ENCODE data around the gene RPL36A.

RPL36A gene

GRCh38 chrX:101365301-101365795 lies 25.5 kb upstream of the RPL36A start:
- H3K9ac ChIP-seq (ENCODE audit: low read length), result no peak overlapping the region
- H3K79me2 ChIP-seq (ENCODE audit: insufficient read depth, low read length), result no peaks in the 10 kb centered on the region
- H3F3A ChIP-seq (ENCODE audit: insufficient read depth), result no peaks in the 10 kb centered on the region
- H4K20me1 ChIP-seq (ENCODE audit: low read depth, low read length), result no peaks in the 10 kb centered on the region
- no peaks in the 10 kb centered on the region for H3K9me2 ChIP-seq (replicated peaks; ENCODE audit: insufficient read depth, low read length)
- H2AFZ ChIP-seq (ENCODE audit: low read depth, low read length, severe bottlenecking), result no peak overlapping the region
- H3K4me3 ChIP-seq (ENCODE audit: insufficient read depth, low read length, poor library complexity, severe bottlenecking), result no peak overlapping the region
- no peaks in the 10 kb centered on the region for H3K9me3 ChIP-seq (ENCODE audit: insufficient read depth, low read length)
- no peaks in the 10 kb centered on the region; the same call in 1 of the 2 replicates for H3K36me3 ChIP-seq (ENCODE audit: low read length)
- no peak for TF ChIP-seq CTCF (IDR thresholded peaks at IDR 0.05; ENCODE audit: insufficient read depth, low read length, poor library complexity, severe bottlenecking)
- no peak for TF ChIP-seq EZH2phosphoT487 (conservative IDR thresholded peaks at IDR 0.05; ENCODE audit: low read length)
- H3K27ac ChIP-seq (ENCODE audit: low read depth, low read length), result no peak overlapping the region
- no peaks in the 10 kb centered on the region for H3K27me3 ChIP-seq (ENCODE audit: low read length)
- H3K4me2 ChIP-seq (ENCODE audit: low read depth, low read length, poor library complexity, severe bottlenecking), result no peak overlapping the region

DNA sequence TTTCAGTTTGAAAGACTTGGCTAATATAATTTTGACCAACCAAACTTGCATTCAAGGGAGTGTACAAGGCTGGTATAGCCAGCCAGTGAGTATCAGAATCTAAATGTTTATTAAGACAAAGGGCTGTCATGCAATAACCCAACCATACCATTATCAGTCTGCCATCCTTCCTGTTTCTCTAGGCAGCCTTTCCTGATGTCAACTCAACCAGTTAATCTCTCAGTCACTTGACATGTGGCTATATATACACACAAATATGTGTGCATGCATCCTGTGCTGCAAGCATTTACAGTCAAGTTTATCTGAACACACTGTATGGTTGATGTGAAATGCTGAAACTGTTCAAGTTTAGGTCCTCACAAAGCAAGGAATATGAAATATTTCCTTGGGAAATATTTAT lies 22.0 kb upstream of the RPL36A start:
- no peaks in the 10 kb centered on the region for H4K20me1 ChIP-seq (ENCODE audit: low read depth, low read length)
- H3F3A ChIP-seq (ENCODE audit: insufficient read depth), result no peaks in the 10 kb centered on the region
- TF ChIP-seq EZH2phosphoT487 (conservative IDR thresholded peaks at IDR 0.05; ENCODE audit: low read length) (no peak), CTCF (IDR thresholded peaks at IDR 0.05; ENCODE audit: insufficient read depth, low read length, poor library complexity, severe bottlenecking) (no peak)
- H3K36me3 ChIP-seq (ENCODE audit: low read length), result peaks cover 3% of the 10 kb centered on the region; the same call in 1 of the 2 replicates
- H3K9me3 ChIP-seq (ENCODE audit: insufficient read depth, low read length), result no peaks in the 10 kb centered on the region
- H3K9ac ChIP-seq (ENCODE audit: low read length), result no peak overlapping the region
- H3K4me2 ChIP-seq (ENCODE audit: low read depth, low read length, poor library complexity, severe bottlenecking), result no peak overlapping the region
- no peaks in the 10 kb centered on the region for H3K79me2 ChIP-seq (ENCODE audit: insufficient read depth, low read length)
- no peak overlapping the region for H3K27ac ChIP-seq (ENCODE audit: low read depth, low read length)
- H3K27me3 ChIP-seq (ENCODE audit: low read length), result no peaks in the 10 kb centered on the region
- H2AFZ ChIP-seq (ENCODE audit: low read depth, low read length, severe bottlenecking), result no peak overlapping the region
- H3K9me2 ChIP-seq (replicated peaks; ENCODE audit: insufficient read depth, low read length), result no peaks in the 10 kb centered on the region
- H3K4me3 ChIP-seq (ENCODE audit: insufficient read depth, low read length, poor library complexity, severe bottlenecking), result no peak overlapping the region

GRCh38 chrX:101369687-101370086 lies 21.1 kb upstream of the RPL36A start:
- H3K4me2 ChIP-seq (ENCODE audit: low read depth, low read length, poor library complexity, severe bottlenecking), result no peak overlapping the region
- H3K9ac ChIP-seq (ENCODE audit: low read length), result no peak overlapping the region
- no peaks in the 10 kb centered on the region for H3K79me2 ChIP-seq (ENCODE audit: insufficient read depth, low read length)
- H3K9me3 ChIP-seq (ENCODE audit: insufficient read depth, low read length), result no peaks in the 10 kb centered on the region
- peaks cover 8% of the 10 kb centered on the region; the same call in 1 of the 2 replicates for H3K36me3 ChIP-seq (ENCODE audit: low read length)
- no peak overlapping the region for H2AFZ ChIP-seq (ENCODE audit: low read depth, low read length, severe bottlenecking)
- no peaks in the 10 kb centered on the region for H3F3A ChIP-seq (ENCODE audit: insufficient read depth)
- H4K20me1 ChIP-seq (ENCODE audit: low read depth, low read length), result no peaks in the 10 kb centered on the region
- no peaks in the 10 kb centered on the region for H3K9me2 ChIP-seq (replicated peaks; ENCODE audit: insufficient read depth, low read length)
- H3K27me3 ChIP-seq (ENCODE audit: low read length), result no peaks in the 10 kb centered on the region
- no peak overlapping the region for H3K27ac ChIP-seq (ENCODE audit: low read depth, low read length)
- no peak overlapping the region for H3K4me3 ChIP-seq (ENCODE audit: insufficient read depth, low read length, poor library complexity, severe bottlenecking)
- TF ChIP-seq EZH2phosphoT487 (conservative IDR thresholded peaks at IDR 0.05; ENCODE audit: low read length), result no peak
- no peak for TF ChIP-seq CTCF (IDR thresholded peaks at IDR 0.05; ENCODE audit: insufficient read depth, low read length, poor library complexity, severe bottlenecking)
